ENCODE measurements around the gene EPOP.

The EPOP gene

DNA sequence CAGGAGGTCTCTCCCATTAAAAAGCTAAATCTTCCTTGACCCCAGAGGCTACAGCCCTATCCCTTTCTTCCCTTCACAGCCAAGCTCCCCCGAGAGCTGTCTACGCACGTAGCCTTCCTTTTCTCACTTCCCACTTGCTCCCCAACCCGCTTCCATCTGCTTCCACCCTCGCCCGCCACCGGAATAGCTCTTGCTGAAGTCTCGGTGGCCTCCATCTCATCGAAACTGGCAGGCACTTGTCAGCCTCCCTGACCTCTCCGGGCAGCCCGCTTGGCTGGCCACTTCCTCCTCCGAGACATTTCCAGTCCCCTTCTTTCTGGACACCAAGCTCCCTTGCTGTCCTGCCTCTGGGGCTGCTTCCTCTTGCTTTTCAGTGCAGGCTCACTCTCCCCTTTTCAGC, 10.7 kb upstream of the EPOP start:
- no peaks in the 10 kb centered on the region for H3K9me2 ChIP-seq (replicated peaks; ENCODE audit: insufficient read depth, low read length)
- H3K27ac ChIP-seq (ENCODE audit: low read depth, low read length), result no peak overlapping the region
- TF ChIP-seq EZH2phosphoT487 (conservative IDR thresholded peaks at IDR 0.05; ENCODE audit: low read length), result no peak
- TF ChIP-seq CTCF (IDR thresholded peaks at IDR 0.05; ENCODE audit: insufficient read depth, low read length, poor library complexity, severe bottlenecking), result no peak
- no peak overlapping the region for H3K9ac ChIP-seq (ENCODE audit: low read length)
- H3K9me3 ChIP-seq (ENCODE audit: insufficient read depth, low read length), result no peaks in the 10 kb centered on the region
- H3F3A ChIP-seq (ENCODE audit: insufficient read depth), result no peaks in the 10 kb centered on the region
- H3K79me2 ChIP-seq (ENCODE audit: insufficient read depth, low read length), result no peaks in the 10 kb centered on the region
- H2AFZ ChIP-seq (ENCODE audit: low read depth, low read length, severe bottlenecking), result no peak overlapping the region
- H3K4me3 ChIP-seq (ENCODE audit: insufficient read depth, low read length, poor library complexity, severe bottlenecking), result no peak overlapping the region
- no peaks in the 10 kb centered on the region for H3K36me3 ChIP-seq (ENCODE audit: low read length)
- H3K27me3 ChIP-seq (ENCODE audit: low read length), result no peaks in the 10 kb centered on the region
- no peaks in the 10 kb centered on the region for H4K20me1 ChIP-seq (ENCODE audit: low read depth, low read length)
- H3K4me2 ChIP-seq (ENCODE audit: low read depth, low read length, poor library complexity, severe bottlenecking), result no peak overlapping the region

DNA sequence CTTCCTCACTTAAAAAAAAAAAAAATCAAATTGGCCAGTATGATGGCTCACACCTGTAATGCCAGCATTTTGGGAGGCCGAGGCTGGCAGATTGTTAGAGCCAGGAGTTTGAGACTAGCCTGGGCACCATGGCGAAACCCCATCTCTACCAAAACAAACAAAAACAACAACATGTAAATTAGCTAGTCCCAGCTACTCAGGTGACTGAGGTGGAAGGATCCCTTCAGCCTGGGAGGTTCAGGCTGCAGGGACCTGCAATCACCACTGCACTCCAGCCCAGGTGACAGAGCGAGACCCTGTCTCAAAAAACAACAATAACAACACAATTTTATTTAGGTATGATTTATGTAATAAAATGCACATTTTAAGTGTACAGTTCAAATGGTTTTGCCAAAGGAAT, 6.3 kb upstream of the EPOP start:
- Histone ChIP-seq H2AFZ (ENCODE audit: low read depth, low read length, severe bottlenecking) (no peak overlapping the region), H3K36me3 (ENCODE audit: low read length) (no peaks in the 10 kb centered on the region), H3K4me3 (ENCODE audit: insufficient read depth, low read length, poor library complexity, severe bottlenecking) (no peak overlapping the region), H3K4me2 (ENCODE audit: low read depth, low read length, poor library complexity, severe bottlenecking) (no peak overlapping the region), H3K9me3 (ENCODE audit: insufficient read depth, low read length) (no peaks in the 10 kb centered on the region), H3K79me2 (ENCODE audit: insufficient read depth, low read length) (no peaks in the 10 kb centered on the region), H3K27me3 (ENCODE audit: low read length) (no peaks in the 10 kb centered on the region), H3K9ac (ENCODE audit: low read length) (no peak overlapping the region), H3K27ac (ENCODE audit: low read depth, low read length) (no peak overlapping the region), H3K9me2 (replicated peaks; ENCODE audit: insufficient read depth, low read length) (no peaks in the 10 kb centered on the region), H4K20me1 (ENCODE audit: low read depth, low read length) (no peaks in the 10 kb centered on the region), H3F3A (ENCODE audit: insufficient read depth) (peaks cover 4% of the 10 kb centered on the region; the same call in 1 of the 2 replicates)
- no peak for TF ChIP-seq CTCF (IDR thresholded peaks at IDR 0.05; ENCODE audit: insufficient read depth, low read length, poor library complexity, severe bottlenecking)
- no peak for TF ChIP-seq EZH2phosphoT487 (conservative IDR thresholded peaks at IDR 0.05; ENCODE audit: low read length)

DNA sequence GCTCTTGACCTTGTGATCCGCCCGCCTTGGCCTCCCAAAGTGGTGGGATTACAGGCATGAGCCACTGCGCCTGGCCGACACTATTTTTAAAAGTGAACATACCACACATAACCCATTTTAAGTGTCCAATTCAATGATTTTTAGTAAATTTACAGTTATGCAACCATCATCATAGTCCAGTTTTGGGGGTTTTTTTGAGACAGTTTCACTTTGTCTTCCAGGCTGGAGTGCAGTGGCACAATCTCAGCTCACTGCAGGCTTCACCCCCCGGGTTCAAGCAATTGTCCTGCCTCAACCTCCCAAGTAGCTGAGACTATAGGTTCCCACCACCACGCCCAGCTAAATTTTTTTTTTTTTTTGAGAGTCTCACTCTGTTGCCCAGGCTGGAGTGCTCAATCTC, 3.1 kb upstream of the EPOP start:
- H2AFZ ChIP-seq (ENCODE audit: low read depth, low read length, severe bottlenecking), result no peak overlapping the region
- H3K36me3 ChIP-seq (ENCODE audit: low read length), result no peaks in the 10 kb centered on the region

More for the DNA sequence above, 3.1 kb upstream of the EPOP start:
- H3K9me2 ChIP-seq (replicated peaks; ENCODE audit: insufficient read depth, low read length), result no peaks in the 10 kb centered on the region
- no peaks in the 10 kb centered on the region for H3K27me3 ChIP-seq (ENCODE audit: low read length)
- peaks cover 4% of the 10 kb centered on the region; the same call in 1 of the 2 replicates for H3F3A ChIP-seq (ENCODE audit: insufficient read depth)
- no peak overlapping the region for H3K9ac ChIP-seq (ENCODE audit: low read length)
- no peak overlapping the region for H3K27ac ChIP-seq (ENCODE audit: low read depth, low read length)
- H3K4me3 ChIP-seq (ENCODE audit: insufficient read depth, low read length, poor library complexity, severe bottlenecking), result no peak overlapping the region
- H3K9me3 ChIP-seq (ENCODE audit: insufficient read depth, low read length), result no peaks in the 10 kb centered on the region
- H3K79me2 ChIP-seq (ENCODE audit: insufficient read depth, low read length), result no peaks in the 10 kb centered on the region
- no peak for TF ChIP-seq EZH2phosphoT487 (conservative IDR thresholded peaks at IDR 0.05; ENCODE audit: low read length)
- TF ChIP-seq CTCF (IDR thresholded peaks at IDR 0.05; ENCODE audit: insufficient read depth, low read length, poor library complexity, severe bottlenecking), result no peak
- H3K4me2 ChIP-seq (ENCODE audit: low read depth, low read length, poor library complexity, severe bottlenecking), result no peak overlapping the region
- no peaks in the 10 kb centered on the region for H4K20me1 ChIP-seq (ENCODE audit: low read depth, low read length)
